ENCODE data around the gene PRKCA. TPM values are rescaled to one million over a fixed set of nuclear protein-coding genes. Genes with fewer than 3 reads are reported as not detected.

Gene PRKCA
- total RNA-seq, 3 donors from 2014 or later (not counting 1 experiment from before 2014, with no cell fraction given) = 19.6 to 29.0 (median 20.4) TPM

DNA sequence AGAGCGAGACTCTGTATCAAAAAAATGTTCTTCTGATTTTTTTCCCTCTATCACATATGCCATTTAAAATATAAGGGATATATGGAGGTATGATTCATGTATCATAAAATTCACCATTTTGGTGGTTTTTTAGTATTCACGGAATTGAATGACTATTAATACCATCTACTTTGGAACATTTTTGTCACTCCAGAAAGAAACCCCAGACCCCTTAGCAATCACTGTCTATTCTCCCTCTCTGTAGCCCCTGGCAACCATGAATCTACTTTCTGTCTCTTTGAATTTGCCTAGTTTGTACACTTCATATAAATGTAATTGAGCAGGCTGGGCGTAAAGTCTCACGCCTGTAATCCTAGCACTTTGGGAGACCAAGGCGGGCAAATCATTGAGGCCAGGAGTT is 75.9 kb downstream of the PRKCA start:
- WGBS (ENCODE audit: insufficient coverage) = 92% methylated on average over 4 of the region's 5 CpGs
- no peak overlapping the region for H3K27ac ChIP-seq (ENCODE audit: low read length)
- no peak overlapping the region for H3K4me3 ChIP-seq (ENCODE audit: low read length)
- H3K36me3 ChIP-seq (ENCODE audit: control insufficient read depth, insufficient read depth, low read length) = no peaks in the 10 kb centered on the region
- peaks cover 14 to 28% of the 10 kb centered on the region in 2 donors for H3K4me1 Mint-ChIP-seq
- peaks cover 7% of the 10 kb centered on the region for H3K4me1 ChIP-seq (ENCODE audit: control insufficient read depth, insufficient read depth, low read length)
- no peak overlapping the region for H3K27ac Mint-ChIP-seq
- no peak overlapping the region for H3K4me3 Mint-ChIP-seq
- H3K27me3 Mint-ChIP-seq (ENCODE audit: low read depth in 2 of 2) = no peaks in the 10 kb centered on the region
- intact Hi-C loops (cut with micrococcal nuclease) = no loop called here
- TF ChIP-seq, protein P1, sequence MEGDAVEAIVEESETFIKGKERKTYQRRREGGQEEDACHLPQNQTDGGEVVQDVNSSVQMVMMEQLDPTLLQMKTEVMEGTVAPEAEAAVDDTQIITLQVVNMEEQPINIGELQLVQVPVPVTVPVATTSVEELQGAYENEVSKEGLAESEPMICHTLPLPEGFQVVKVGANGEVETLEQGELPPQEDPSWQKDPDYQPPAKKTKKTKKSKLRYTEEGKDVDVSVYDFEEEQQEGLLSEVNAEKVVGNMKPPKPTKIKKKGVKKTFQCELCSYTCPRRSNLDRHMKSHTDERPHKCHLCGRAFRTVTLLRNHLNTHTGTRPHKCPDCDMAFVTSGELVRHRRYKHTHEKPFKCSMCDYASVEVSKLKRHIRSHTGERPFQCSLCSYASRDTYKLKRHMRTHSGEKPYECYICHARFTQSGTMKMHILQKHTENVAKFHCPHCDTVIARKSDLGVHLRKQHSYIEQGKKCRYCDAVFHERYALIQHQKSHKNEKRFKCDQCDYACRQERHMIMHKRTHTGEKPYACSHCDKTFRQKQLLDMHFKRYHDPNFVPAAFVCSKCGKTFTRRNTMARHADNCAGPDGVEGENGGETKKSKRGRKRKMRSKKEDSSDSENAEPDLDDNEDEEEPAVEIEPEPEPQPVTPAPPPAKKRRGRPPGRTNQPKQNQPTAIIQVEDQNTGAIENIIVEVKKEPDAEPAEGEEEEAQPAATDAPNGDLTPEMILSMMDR (IDR thresholded peaks at IDR 0.05) = no peak
- H3K9me3 Mint-ChIP-seq = no peaks in the 10 kb centered on the region
- H3K36me3 Mint-ChIP-seq = no peaks in the 10 kb centered on the region
- no peaks in the 10 kb centered on the region for H3K27me3 ChIP-seq (ENCODE audit: control insufficient read depth, insufficient read depth, low read length)
- DNase-seq (no peak), ATAC-seq (no peak)
- H3K9me3 ChIP-seq (ENCODE audit: control insufficient read depth, insufficient read depth, low read length) = no peaks in the 10 kb centered on the region

DNA sequence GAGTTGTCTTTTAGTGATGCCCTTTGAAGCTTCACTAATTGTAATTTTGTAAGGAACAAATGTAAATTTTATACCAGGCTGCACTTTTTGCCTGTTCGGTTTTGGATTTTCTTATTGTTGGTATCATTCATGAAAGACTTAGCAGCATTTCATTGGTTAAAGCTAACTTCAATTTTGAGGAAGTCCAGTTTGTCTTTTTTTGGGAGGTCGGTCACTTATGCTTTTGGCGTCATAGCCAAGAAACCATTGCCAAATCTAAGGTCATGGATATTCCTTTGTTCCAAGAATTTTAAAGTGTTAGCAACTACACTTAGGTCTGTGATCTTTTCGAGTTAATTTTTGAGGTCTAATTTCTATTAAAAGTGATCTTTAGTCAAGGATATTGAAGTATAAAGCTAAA is 77.1 kb downstream of the PRKCA start:
- Histone ChIP-seq H3K9me3 (ENCODE audit: control insufficient read depth, insufficient read depth, low read length) (no peaks in the 10 kb centered on the region), H3K27ac (ENCODE audit: low read length) (no peak overlapping the region), H3K36me3 (ENCODE audit: control insufficient read depth, insufficient read depth, low read length) (no peaks in the 10 kb centered on the region), H3K4me3 (ENCODE audit: low read length) (no peak overlapping the region), H3K27me3 (ENCODE audit: control insufficient read depth, insufficient read depth, low read length) (no peaks in the 10 kb centered on the region), H3K4me1 (ENCODE audit: control insufficient read depth, insufficient read depth, low read length) (peaks cover 7% of the 10 kb centered on the region)
- Mint-ChIP-seq H3K27ac (no peak overlapping the region), H3K36me3 (no peaks in the 10 kb centered on the region), H3K27me3 (ENCODE audit: low read depth in 2 of 2) (no peaks in the 10 kb centered on the region), H3K4me3 (no peak overlapping the region), H3K4me1 (peaks cover 14 to 15% of the 10 kb centered on the region in 2 donors), H3K9me3 (no peaks in the 10 kb centered on the region)
- 67% methylated on average over 4 of the region's 4 CpGs for WGBS (ENCODE audit: insufficient coverage)
- DNase-seq (no peak), ATAC-seq (no peak)
- intact Hi-C loops (cut with micrococcal nuclease) = no loop called here
- TF ChIP-seq, protein P1 (IDR thresholded peaks at IDR 0.05) = no peak

DNA sequence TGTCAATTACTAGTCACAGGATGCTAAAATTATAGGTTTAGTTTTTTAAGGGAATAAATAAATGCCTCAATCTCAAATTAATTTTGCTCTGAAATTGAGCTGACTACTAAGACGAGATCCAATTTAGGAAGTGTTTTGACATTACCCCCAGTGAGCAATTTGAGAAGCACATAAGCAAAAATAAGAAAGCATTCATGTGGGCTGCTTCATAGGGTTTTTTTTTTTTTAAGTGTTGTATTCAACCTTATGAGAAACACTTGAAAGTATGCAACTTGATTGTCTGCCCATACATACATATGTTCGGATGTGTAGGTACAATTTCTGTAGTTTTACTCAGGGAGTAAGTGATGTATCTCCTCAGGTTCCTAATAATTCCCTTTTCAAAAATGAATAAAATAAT is 77.6 kb downstream of the PRKCA start:
- 89% methylated on average over 1 of the region's 2 CpGs for WGBS (ENCODE audit: insufficient coverage)
- Mint-ChIP-seq H3K9me3 (no peaks in the 10 kb centered on the region), H3K4me3 (no peak overlapping the region), H3K27ac (no peak overlapping the region), H3K27me3 (ENCODE audit: low read depth in 2 of 2) (no peaks in the 10 kb centered on the region), H3K4me1 (peaks cover 11% of the 10 kb centered on the region in 2 donors), H3K36me3 (no peaks in the 10 kb centered on the region)
- TF ChIP-seq, protein P1 (IDR thresholded peaks at IDR 0.05) = no peak
- Histone ChIP-seq H3K4me3 (ENCODE audit: low read length) (no peak overlapping the region), H3K36me3 (ENCODE audit: control insufficient read depth, insufficient read depth, low read length) (no peaks in the 10 kb centered on the region), H3K27me3 (ENCODE audit: control insufficient read depth, insufficient read depth, low read length) (no peaks in the 10 kb centered on the region), H3K9me3 (ENCODE audit: control insufficient read depth, insufficient read depth, low read length) (no peaks in the 10 kb centered on the region), H3K4me1 (ENCODE audit: control insufficient read depth, insufficient read depth, low read length) (peaks cover 3% of the 10 kb centered on the region), H3K27ac (ENCODE audit: low read length) (no peak overlapping the region)
- DNase-seq (no peak), ATAC-seq (no peak)
- intact Hi-C loops (cut with micrococcal nuclease) = no loop called here

DNA sequence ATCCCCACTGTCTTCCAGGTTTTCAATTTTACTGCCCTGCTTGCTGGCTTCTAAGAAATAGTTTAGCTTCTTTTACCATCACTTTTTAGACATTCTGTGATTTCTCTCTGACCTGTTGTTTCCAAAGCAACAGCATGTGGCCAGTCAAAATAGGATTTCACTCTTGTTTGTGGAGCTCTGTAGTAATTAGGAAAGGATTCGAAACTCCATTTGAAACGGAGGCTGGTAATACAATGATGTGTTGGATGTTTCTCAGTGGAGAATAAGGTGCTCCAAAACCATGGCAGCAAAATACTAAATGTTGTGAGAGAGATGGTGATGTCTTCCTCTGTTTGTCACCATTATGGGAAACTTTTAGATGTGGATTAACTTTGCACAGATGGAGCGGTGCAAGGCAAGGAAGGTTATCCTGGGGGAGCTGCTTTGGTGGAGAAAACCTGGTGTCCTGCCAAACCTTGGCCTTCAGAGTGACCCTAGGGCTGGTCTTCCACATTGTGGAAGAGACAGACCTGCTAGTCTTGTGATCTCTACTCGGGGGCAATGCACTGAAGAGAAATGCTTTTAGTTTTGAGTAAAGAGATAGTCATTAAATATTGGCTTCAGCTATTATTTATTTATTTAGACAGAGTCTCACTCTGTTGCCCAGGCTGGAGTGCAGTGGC is 79.4 kb downstream of the PRKCA start:
- no peaks in the 10 kb centered on the region for H3K27me3 ChIP-seq (ENCODE audit: control insufficient read depth, insufficient read depth, low read length)
- Mint-ChIP-seq H3K4me1 (peaks cover 3% of the 10 kb centered on the region in 2 donors), H3K27ac (no peak overlapping the region), H3K9me3 (no peaks in the 10 kb centered on the region), H3K36me3 (no peaks in the 10 kb centered on the region), H3K27me3 (ENCODE audit: low read depth in 2 of 2) (no peaks in the 10 kb centered on the region), H3K4me3 (no peak overlapping the region)
- no peaks in the 10 kb centered on the region for H3K36me3 ChIP-seq (ENCODE audit: control insufficient read depth, insufficient read depth, low read length)
- DNase-seq (no peak), ATAC-seq (no peak)
- 93% methylated on average over 4 of the region's 4 CpGs for WGBS (ENCODE audit: insufficient coverage)
- no peak overlapping the region for H3K4me3 ChIP-seq (ENCODE audit: low read length)
- no peaks in the 10 kb centered on the region for H3K4me1 ChIP-seq (ENCODE audit: control insufficient read depth, insufficient read depth, low read length)
- TF ChIP-seq, protein P1 (IDR thresholded peaks at IDR 0.05) = no peak
- H3K9me3 ChIP-seq (ENCODE audit: control insufficient read depth, insufficient read depth, low read length) = no peaks in the 10 kb centered on the region
- intact Hi-C loops (cut with micrococcal nuclease) = no loop called here
- H3K27ac ChIP-seq (ENCODE audit: low read length) = no peak overlapping the region
